Measurements from ENCODE around the gene GSDME. TPM values are rescaled to one million over a fixed set of nuclear protein-coding genes. Genes with fewer than 3 reads are reported as not detected.

The GSDME gene
- total and polyA plus RNA-seq, 10 of the 15 experiments (the other 5 are each of a cell fraction or from before 2014, with no cell fraction given), result 23.7 to 245 (median 128) TPM

- TF ChIP-seq CUX1 (IDR thresholded peaks at IDR 0.05; ENCODE audit: insufficient replicate concordance, low read depth, low read length), result no peak
- TF ChIP-seq SUPT20H (IDR thresholded peaks at IDR 0.05; ENCODE audit: borderline replicate concordance, control insufficient read depth, low read depth, low read length), result no peak
- TF ChIP-seq RELA (IDR thresholded peaks at IDR 0.05; ENCODE audit: borderline replicate concordance, partially characterized antibody), result no peak
- TF ChIP-seq IKZF2 (IDR thresholded peaks at IDR 0.05), result peak; percentile 78 to 88
- no peak for TF ChIP-seq TAF1 (IDR thresholded peaks at IDR 0.05; ENCODE audit: borderline replicate concordance, low read depth, low read length)
- no peak for TF ChIP-seq HDAC2 (IDR thresholded peaks at IDR 0.05)
- TF ChIP-seq BHLHE40 (IDR thresholded peaks at IDR 0.05; ENCODE audit: borderline replicate concordance in 1 of 2, low read depth in 2 of 2, low read length in 1 of 2), result no peak
- no peak for TF ChIP-seq NFYB (IDR thresholded peaks at IDR 0.05; ENCODE audit: insufficient read depth, low read depth, low read length)
- no peak for TF ChIP-seq ZZZ3 (IDR thresholded peaks at IDR 0.05; ENCODE audit: control insufficient read depth, insufficient read length, low read depth)
- TF ChIP-seq ESRRA (IDR thresholded peaks at IDR 0.05; ENCODE audit: low read length), result no peak
- no peak for TF ChIP-seq TCF12 (IDR thresholded peaks at IDR 0.05; ENCODE audit: low read depth, low read length)
- TF ChIP-seq GABPA (IDR thresholded peaks at IDR 0.05; ENCODE audit: low read depth), result 0 out of 2 replicates have a peak, but pooled peaks have one; percentile 17
- TF ChIP-seq, protein P1, sequence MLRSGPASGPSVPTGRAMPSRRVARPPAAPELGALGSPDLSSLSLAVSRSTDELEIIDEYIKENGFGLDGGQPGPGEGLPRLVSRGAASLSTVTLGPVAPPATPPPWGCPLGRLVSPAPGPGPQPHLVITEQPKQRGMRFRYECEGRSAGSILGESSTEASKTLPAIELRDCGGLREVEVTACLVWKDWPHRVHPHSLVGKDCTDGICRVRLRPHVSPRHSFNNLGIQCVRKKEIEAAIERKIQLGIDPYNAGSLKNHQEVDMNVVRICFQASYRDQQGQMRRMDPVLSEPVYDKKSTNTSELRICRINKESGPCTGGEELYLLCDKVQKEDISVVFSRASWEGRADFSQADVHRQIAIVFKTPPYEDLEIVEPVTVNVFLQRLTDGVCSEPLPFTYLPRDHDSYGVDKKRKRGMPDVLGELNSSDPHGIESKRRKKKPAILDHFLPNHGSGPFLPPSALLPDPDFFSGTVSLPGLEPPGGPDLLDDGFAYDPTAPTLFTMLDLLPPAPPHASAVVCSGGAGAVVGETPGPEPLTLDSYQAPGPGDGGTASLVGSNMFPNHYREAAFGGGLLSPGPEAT (IDR thresholded peaks at IDR 0.05; ENCODE audit: low read depth), result peak; percentile 58; the same call in 1 of the 2 replicates
- TF ChIP-seq BCL11A (IDR thresholded peaks at IDR 0.05; ENCODE audit: low read depth, low read length), result 0 out of 2 replicates have a peak, but pooled peaks have one; percentile 23
- TF ChIP-seq EZH2 (IDR thresholded peaks at IDR 0.05; ENCODE audit: borderline replicate concordance, control insufficient read depth, low read depth, low read length), result no peak
- TF ChIP-seq MYC (IDR thresholded peaks at IDR 0.05; ENCODE audit: insufficient read depth, insufficient read length, insufficient replicate concordance, low read length, severe bottlenecking), result no peak
- TF ChIP-seq REST (IDR thresholded peaks at IDR 0.05; ENCODE audit: low read depth, low read length), result no peak
- TF ChIP-seq RUNX3 (IDR thresholded peaks at IDR 0.05; ENCODE audit: low read length), result peak; percentile 92
These were observed 28.5 kb downstream of the GSDME start (continued) for GRCh38 chr7:24728503-24729364.
